H1 (cell line): ENCODE results near the gene POC1B. TPM values are rescaled to one million over a fixed set of nuclear protein-coding genes. Genes with fewer than 3 reads are reported as not detected.

Experiments
- CHD7 ChIP-seq: fragments of 300-600 bp; sonication (generic); IDR thresholded peaks from 2 replicates; pipeline ENCODE4 v1.7.1; 2012; ENCODE audit warnings: low read length, moderate library complexity, mild to moderate bottlenecking, inconsistent platforms; ENCODE audit not compliant: insufficient replicate concordance
- RNF2 ChIP-seq: fragments of 200-900, 300-1000 bp; sonication (generic); IDR thresholded peaks from 2 replicates; pipeline ENCODE4 v1.7.1; 2016; ENCODE audit warnings: borderline replicate concordance, low read depth, mild to moderate bottlenecking, antibody characterized with exemption, low read length; ENCODE audit not compliant: poor library complexity, severe bottlenecking; ENCODE audit errors: missing control alignments
- RXRA ChIP-seq: IDR thresholded peaks from 2 replicates; pipeline ENCODE4 v1.6.1; 2011; ENCODE audit warnings: low read depth, mild to moderate bottlenecking, low read length, moderate library complexity; ENCODE audit not compliant: insufficient read depth
- SUZ12 ChIP-seq: fragments of 200-600 bp; sonication (generic); IDR thresholded peaks from 2 replicates; pipeline ENCODE4 v1.6.1; 2012; ENCODE audit warnings: mild to moderate bottlenecking, inconsistent platforms, low read length, moderate library complexity, mixed read lengths
- TAF7 ChIP-seq: optimal IDR thresholded peaks from 2 replicates; pipeline ENCODE3; 2011; ENCODE audit warnings: low read depth, mild to moderate bottlenecking, inconsistent platforms, low read length, moderate library complexity, borderline replicate concordance
- TCF12 ChIP-seq: IDR thresholded peaks from 2 replicates; pipeline ENCODE4 v1.6.1; 2011; ENCODE audit warnings: low read depth, mild to moderate bottlenecking, low read length
- YY1 ChIP-seq: IDR thresholded peaks from 2 replicates; pipeline ENCODE4 v1.6.1; 2011; ENCODE audit warnings: low read depth, mild to moderate bottlenecking, low read length
- polyA plus RNA-seq, 7 experiments: library from polyadenylated mRNA; depleted of rRNA in 3 of 7; stranded (reverse) in 5 of 7; unstranded in 2 of 7; fragments of >200 nt in 5 of 7; fragments of 200-250 nt in 2 of 7; gene quantifications; 1 replicate in 5 of 7; 2 replicates in 1 of 7; 4 replicates in 1 of 7; pipeline versions ENCODE4 v1.2.1 to v1.2.3, GENCODE V29; 2011 to 2013; ENCODE audit warnings: missing spikeins in 2 of 7, mixed read lengths in 2 of 7
- total RNA-seq: library from RNA; stranded (reverse); fragmentation: NEBNext Ultra II Directional; extraction: Animal tissue kit (Norgen Biotek cat#: 25700); gene quantifications from 2 replicates; pipeline ENCODE4 v1.2.1, GENCODE V29; 2021
- TF ChIP-seq, protein P1 (sequence below): IDR thresholded peaks from 2 replicates; pipeline ENCODE4 v1.6.1; 2012; ENCODE audit warnings: inconsistent platforms

Gene POC1B
- total and polyA plus RNA-seq, 2 of the 8 experiments (the other 6 are each of a cell fraction or from before 2014, with no cell fraction given), result 7.5 to 16.3 TPM

DNA sequence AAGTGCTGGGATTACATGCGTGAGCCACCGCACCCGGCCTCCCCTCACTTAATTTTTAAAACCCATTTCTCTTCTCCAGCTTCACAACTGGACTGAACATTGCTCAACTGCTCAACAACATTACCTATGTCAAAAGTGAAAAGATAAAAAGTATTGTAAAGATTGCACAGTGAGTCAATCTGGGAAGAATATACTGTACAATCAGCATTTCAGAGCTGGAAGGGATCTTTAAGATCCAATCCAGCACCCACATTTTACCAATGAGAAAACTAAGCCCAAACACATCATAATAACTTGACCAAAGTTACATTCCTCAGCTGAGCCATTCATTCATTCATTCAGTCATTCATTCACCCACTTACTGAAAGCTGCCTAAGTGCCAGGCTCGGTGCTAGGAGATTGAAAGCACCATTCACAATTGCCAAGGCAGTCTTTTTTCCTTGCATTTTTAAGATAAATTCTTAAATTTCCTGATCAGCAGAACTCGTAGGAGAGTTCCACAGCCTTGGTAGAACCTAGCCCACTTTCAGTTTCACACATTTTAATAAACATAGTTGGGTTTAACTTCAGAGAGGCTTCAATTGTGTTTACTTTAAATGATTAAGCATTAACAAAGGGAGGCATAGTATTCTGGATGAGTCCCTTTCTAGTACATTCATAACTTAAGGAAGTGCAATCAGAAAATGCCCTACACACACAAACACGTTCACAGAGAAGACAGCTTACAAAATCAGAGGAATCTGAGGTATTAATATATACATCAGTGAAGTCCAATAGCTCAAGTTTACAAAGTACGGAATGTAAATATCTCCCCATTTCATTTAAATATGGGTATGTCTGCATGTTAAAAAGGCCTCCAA lies 4.3 kb downstream of the POC1B start (continued):
- TF ChIP-seq RNF2, result no peak
- TF ChIP-seq RXRA, result no peak
- no peak for TF ChIP-seq SUZ12
- no peak for TF ChIP-seq TCF12
- TF ChIP-seq, protein P1, sequence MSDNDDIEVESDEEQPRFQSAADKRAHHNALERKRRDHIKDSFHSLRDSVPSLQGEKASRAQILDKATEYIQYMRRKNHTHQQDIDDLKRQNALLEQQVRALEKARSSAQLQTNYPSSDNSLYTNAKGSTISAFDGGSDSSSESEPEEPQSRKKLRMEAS, result no peak
- no peak for TF ChIP-seq YY1
- no peak for TF ChIP-seq CHD7
- TF ChIP-seq TAF7, result no peak
- TF ChIP-seq, all 59 proteins: peak for 0
